HG03442 (cell line): ENCODE data around the gene HEATR1.
"Not testable (repeated sequence)": the region's sequence is repeated elsewhere in the genome, so short reads cannot be mapped to it uniquely, and the experiment has no call there.

Experiments used
- ATAC-seq: cut with Tn5 transposase; IDR thresholded peaks from one replicate; pipeline ENCODE4 v1.9.1; 2021; ENCODE audit warnings: mild to moderate bottlenecking, moderate library complexity; ENCODE audit not compliant: unreplicated experiment

HEATR1 gene

GRCh38 chr1:236511735-236512418, 92.4 kb downstream of the HEATR1 start:
- no peak for ATAC-seq

DNA sequence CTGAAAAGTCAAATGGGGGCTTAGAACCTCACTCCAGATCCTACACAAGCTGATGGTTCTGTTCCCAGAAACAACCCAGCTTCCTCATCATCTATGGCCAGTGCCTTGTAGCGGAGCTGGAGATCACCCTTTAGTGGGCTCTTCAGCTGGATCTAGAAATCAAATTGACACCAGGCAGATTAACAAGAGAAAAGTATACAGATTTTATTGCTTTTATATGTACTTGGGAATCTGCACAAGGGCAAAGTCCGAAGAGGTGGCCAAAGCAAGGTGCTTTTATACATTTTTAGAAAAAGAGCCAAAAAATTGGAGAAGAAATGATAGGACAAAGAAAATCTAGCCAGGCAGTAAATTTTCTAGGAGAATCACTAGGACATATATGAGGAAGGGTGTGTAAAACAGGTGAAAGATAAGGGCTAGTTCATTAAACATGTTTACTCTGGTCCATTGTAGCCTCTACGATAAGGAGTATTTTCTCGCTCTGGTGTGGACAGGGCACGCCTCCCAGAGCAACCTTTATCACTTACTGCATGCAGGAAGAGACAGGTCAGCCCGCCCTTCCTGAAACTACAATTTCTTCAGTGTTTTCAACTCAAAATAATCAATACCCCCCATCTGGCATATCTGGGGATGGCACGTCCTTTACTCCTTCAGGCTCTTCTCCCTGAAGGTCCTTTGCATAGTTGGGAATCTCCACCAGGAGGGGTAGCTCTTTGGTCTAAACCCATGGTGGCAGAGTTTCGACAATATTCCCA, 94.5 kb downstream of the HEATR1 start:
- no peak for ATAC-seq

DNA sequence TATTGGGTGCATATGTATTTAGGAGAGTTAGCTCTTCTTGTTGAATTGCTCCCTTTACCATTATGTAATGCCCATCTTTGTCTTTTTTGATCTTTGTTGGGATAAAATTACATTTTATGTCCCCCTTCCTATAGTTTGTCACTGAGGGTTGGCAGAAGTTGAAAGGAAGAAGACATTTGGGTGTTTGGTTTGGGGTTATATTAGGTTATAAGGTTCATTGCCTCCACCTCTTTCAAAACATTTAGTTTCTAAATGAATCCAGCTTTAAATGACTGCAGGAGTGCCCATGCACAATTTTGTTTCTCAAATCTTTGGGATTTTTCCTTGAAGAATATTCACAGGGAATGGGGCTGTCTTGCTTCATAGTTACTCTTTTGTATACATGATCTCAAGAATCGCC, 95.1 kb downstream of the HEATR1 start:
- ATAC-seq: peak; percentile 25

DNA sequence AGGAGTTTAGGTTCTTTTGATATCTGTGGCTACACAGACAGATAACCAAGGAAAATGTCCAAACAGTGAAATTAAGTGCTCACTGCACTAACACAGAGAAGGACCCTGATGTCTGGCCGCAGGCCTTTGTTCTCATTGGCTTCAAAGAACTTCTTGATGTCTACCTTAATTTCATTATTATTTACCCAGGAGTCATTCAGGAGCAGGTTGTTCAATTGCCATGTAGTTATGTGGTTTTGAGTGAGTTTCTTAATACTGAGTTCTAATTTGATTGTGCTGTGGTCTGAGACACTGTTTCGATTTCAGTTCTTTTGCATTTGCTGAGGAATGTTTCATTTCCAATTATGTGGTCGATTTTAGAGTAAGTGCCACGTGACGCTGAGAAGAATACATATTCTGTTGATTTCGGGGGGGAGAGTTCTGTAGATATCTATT, 95.7 kb downstream of the HEATR1 start:
- peak; percentile 42 for ATAC-seq

GRCh38 chr1:236507022-236507700, 97.2 kb downstream of the HEATR1 start:
- ATAC-seq: no peak

DNA sequence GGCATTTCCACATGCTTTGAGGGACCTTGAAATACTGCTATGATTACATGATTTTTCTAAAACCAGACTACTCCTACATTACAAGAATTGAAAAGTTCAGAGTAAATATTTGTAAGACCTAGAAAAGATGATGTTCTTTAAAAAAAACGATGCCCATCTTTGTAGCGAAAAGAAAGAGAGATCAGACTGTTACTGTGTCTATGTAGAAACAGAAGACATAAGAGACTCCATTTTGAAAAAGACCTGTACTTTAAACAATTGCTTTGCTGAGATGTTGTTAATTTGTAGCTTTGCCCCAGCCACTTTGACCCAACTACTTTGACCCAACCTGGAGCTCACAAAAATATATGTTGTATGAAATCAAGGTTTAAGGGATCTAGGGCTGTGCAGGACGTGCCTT, 100.0 kb downstream of the HEATR1 start:
- not testable (repeated sequence) for ATAC-seq

DNA sequence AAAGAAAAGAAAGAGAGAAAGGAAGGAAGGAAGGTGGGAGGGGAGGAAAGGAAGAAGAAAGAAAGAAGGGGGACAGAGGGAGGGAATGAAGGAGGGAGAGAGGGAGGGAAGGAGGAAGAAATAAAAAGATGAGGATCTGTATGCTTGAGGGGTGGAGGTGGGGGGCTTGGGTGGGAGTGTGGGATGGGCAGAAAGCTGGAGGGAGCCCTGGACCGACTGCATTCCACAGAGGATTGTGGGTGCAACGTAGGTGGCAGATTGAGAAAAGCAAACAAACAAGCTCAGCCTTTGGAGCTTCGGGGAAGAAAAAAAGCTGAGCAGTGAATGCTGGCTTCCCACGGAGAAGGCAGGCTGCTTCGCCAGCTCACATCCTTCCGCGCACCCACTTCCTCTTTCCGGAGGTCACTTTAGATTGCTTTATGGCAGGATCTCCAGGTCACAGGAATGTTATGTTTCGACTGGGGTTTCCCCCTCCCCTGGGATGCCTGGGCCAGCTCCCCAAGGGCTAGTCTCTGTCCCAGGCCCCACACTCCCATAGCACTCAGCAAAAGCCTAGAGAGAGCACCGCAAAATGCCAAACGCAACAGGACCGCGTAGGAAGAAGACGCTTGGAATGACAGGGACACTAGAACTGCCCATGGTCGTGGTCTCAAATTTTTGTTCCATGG, 101.2 kb downstream of the HEATR1 start:
- ATAC-seq: peak; percentile 59

DNA sequence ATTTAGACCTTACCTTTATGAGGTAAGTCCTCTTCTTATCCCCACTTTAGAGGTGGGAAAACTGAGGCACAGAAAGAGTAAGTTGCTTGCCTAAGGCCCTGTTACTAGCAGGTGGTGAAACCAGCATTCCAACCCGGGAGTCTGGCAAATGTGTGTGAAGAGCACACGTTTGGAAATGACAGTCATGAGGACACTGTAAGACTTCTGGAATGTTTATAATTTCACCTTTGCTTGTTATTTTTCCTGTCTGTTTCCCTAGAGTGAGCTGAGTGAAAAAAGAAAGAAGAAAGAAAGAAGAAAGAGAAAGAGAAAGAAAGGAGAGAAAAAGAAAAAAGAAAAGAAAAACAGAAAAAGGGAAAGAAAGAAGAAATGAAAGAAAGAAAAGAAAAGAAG, 101.7 kb downstream of the HEATR1 start:
- ATAC-seq: no peak

- ATAC-seq: no peak
These were observed 103.2 kb downstream of the HEATR1 start for GRCh38 chr1:236501093-236501492.
